GM19099 (cell line): ENCODE measurements around the gene CDH12.

ENCODE experiments used
- POLR2A ChIP-seq: IDR thresholded peaks from 3 replicates; pipeline ENCODE4 v1.6.1; 2011; ENCODE audit warnings: low read depth; ENCODE audit not compliant: insufficient read length; ENCODE audit errors: extremely low read depth

The CDH12 gene

DNA sequence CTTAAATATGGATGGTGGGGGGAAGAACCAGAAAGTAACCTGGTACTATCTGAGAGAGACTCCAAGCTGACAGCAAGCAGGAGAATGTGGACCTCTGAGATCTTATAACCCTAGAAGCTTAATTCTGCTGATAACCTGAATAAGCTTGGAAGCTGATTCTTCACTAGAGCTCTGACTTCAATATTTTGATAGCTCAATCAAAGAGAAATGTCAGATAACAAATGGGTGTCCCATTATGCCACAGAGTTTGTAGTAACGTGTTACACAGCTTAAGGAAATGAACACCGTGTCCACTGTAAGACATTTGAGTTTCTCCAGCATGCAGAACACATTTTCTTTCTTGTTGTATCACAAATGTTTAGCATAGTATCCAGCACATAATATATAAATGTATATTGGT is 626.7 kb downstream of the CDH12 start:
- TF ChIP-seq POLR2A, result no peak

DNA sequence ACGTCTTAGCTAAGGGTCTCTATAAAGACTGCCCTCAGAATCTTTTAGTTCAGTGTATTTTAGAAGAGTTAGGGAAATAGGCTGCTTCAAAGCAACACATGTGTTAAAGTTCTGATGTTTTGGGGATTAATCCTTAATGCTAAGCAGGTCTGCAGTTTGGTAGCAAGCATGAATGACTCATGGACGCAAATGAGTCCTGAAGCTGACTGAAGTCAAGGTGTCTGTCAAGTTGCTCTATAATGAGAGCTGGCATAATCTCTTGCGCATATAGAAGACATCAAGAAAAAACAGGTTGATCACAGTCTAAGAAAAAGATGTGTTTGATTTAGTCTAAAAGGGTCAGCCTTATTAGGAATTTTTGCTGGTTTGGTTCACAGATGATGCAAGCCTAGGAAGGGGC is 630.1 kb downstream of the CDH12 start:
- TF ChIP-seq POLR2A, result no peak

DNA sequence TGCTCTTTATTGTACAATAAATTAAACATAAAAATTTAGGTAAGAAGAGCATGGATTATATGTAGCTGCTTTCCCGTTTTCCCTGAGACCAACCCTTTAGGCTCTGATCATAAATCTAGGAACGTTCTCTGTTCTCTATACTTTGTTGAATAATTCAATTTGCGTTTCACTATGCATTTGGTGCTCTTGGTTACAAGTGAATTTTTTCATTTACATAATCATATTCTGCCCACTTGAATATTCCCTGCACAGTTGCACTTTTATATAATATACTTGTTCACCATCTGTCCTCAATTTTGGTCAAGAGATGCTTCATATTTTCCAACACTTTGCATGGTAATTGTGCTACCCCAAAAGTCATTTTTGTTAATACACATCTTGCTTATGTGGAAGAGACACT is 741.8 kb downstream of the CDH12 start:
- no peak for TF ChIP-seq POLR2A

DNA sequence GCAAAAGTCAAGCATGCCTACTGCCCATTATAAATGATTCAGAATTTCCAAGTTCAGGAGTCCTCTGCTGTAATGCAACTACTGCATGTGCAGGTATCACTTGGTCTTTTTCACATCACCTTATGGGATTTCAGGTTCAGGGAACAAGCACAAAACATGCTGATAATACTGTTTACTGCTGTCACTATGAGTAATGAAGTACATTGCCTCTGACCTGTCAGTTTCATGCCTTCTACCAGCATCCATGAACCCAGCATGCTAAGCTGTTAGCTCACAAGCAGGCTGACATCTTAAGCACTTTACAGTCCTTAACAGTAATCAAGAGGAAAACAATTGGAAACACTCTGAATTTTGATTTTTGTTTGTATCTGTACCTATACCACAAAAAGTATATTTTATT is 743.8 kb downstream of the CDH12 start:
- no peak for TF ChIP-seq POLR2A

DNA sequence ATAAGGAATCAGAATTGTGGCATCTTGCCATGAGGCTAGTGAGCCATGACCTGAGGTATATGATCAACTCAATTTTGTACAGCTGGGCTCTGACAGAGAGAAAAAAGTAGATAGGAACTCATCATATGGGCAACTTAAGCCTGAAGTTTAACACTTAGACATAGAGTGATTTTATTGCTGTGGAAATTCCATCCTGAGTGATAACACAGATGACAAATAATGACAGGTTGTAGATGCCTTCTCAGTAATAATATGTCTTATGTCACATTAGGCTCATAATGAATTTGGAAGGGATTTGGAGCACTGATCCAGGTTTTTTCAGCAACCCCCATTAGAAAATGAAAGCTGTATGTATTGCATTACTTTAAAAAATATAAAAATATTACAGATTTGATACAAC is 744.6 kb downstream of the CDH12 start:
- TF ChIP-seq POLR2A, result no peak

DNA sequence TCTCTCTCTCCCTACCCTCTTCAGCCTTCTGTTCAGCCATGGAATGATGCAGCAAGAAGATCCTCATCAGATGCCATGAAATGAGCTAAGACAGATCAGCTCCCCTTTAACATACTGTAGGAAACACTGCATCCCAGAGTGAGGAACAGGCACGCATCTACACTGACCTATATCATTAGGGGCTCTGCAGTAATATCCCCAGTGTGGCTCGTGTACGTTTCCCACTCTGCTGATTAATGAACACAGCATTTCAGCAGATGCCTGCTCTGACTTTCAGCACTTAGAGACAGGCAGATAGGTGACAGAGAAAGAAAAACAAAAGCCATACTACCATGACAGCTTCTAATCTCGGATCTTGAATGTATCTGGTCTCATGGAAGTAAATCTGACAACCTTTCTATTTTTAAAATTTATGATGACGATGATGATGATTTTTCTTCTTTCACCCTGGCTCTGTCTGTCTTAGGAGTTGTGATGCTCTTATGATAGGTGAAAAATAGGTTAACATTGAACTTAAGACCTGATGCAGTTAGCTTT is 750.3 kb downstream of the CDH12 start:
- no peak for TF ChIP-seq POLR2A

DNA sequence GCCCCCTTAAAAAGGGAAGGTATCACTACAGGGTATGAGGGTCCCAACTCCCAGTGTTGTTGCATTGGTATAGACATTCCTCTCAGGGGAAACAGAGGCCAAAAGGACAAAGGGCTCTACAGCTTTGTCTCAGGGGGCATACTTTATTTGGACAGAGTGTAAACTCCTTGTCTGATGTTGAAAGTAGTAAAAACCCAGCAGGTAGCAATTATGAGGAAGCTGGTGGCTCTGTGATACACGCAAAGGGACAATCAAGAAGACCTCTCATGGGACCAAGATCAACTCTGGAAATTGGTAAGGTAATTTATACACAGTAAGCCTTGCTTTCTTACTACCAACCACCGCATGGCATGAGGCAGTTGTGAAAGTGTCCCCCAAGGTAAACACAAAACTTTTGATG is 764.6 kb downstream of the CDH12 start:
- no peak for TF ChIP-seq POLR2A

DNA sequence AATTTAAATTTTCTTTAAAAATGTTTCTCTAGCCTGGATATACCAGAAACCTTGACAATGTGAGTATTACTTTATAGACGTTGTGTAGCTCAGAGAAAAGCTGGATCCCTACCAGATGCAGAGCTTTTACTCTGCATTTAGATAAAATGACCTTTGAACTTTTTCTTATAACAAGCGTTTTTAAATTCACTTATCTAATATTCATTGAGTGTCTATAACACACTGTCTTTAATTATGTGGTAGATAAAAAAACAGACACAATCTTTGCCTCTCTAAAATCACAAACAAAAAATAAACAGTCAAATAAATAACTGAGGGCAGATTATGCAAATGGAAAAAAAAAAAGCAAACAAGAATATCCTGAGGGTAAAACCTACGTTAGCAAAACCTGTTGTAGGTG is 773.6 kb downstream of the CDH12 start:
- TF ChIP-seq POLR2A, result no peak

DNA sequence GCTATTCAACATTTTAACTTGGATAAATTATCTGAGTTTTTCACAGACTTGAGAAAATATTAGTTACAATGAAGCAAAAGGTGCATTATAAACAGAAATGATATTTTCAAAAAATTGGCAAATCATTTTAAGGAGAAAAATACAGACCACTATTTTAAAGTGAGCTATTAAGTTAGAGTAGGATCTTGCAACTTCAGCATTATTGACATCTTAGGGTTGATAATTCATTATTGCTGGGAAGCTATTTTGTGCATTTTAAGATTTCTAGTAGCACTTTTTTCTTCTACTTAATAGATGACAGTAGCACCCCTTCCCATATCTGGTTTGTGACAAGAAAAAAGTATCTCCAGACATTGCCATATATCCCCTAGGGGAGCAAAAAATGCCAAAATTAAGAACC is 774.1 kb downstream of the CDH12 start:
- no peak for TF ChIP-seq POLR2A

DNA sequence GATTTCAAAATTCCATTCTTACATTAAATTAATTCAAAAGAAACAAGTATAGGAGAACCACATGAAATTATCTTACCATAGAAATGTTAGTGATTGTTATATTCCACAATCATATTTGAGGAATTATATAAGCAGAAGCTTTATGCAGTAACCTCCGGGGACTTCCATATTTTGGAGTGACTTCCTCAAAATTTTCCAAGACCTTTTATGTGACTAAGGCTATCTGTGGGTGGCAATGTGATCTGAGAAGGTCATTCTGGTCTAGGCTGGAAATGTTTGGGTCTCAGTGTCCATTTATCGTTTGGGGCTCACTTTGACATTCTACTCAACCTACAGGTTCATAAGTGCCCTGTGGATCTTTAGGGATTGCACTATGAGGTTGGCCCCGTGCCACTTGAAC is 776.6 kb downstream of the CDH12 start:
- no peak for TF ChIP-seq POLR2A

DNA sequence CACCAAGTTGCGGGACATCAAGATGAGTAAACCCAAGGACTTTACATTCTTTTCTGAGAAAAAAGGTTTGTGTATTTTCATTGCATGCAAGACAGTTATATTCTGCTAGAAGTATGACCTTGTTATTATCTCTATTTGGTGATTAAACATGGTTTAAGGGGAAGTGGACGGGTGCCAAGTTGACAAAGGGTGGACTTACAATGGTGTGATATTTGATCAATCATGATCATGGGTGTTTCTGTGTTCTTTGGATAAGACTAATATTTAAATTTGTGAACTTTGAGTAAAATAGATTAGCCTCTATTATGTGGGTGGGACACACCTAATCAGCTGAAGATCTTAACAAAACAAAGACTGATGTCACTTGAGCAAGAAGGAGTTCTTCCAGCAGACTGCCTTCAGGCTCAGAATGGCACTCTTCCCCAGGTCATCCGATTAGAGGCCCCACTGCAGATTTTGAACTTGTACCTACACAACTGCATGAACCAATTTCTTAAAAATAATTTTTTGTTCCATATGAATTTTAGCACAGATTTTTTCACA is 782.9 kb downstream of the CDH12 start:
- TF ChIP-seq POLR2A, result no peak

DNA sequence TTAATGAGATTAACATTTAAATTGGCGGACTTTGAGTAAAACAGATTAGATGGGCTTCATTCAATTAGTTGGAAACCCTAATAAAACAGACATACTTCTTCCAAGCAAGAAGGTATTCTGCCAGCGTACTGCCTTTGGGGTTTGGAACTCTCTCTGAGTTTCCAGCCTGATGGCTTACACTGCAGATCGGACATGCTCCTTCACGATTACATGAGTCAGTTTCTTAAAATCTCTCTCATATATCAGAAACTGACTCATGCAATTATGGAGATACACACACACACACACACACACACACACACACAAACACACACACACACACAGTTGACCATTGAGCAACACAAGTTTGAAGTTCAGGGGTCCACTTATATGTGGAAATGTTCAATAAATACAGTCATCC is 789.4 kb downstream of the CDH12 start:
- no peak for TF ChIP-seq POLR2A

DNA sequence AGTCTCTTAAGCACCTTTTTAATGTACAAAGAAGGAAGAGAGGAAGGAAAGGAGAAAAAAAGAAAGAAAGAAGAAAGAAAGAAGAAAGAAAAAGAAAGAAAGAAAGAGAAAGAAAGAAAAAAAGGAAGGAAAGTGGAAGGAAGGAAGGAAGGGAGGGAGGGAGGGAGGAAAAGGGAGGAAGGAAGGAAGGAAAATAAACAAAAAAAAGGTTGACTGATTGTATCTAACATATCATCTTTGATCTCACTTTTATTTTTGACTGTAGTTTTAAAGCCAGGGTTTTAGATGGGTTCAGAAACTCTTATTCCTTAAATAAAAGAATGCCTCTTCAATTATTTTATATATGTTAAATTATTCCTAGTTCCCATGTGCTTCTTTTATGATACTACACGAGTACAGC is 794.5 kb downstream of the CDH12 start:
- no peak for TF ChIP-seq POLR2A

DNA sequence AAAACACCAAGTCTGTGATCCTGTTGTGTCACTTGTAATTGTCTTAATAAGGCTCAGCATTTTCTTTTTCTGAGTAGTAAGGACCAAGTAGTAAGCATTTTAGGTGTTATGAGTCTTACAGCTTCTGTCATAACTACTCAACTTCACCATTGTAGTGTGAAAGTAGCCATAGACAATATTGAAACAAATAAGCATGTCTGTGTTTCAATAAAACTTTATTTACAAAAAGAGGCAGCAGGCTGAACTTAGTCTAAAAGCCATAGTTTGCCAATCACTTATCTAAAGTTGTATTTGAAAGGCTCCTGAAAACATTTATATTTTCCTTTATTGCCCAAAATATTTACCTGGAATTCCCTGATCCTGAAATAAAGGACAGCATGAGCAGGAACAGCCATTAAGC is 796.1 kb downstream of the CDH12 start:
- TF ChIP-seq POLR2A, result no peak

DNA sequence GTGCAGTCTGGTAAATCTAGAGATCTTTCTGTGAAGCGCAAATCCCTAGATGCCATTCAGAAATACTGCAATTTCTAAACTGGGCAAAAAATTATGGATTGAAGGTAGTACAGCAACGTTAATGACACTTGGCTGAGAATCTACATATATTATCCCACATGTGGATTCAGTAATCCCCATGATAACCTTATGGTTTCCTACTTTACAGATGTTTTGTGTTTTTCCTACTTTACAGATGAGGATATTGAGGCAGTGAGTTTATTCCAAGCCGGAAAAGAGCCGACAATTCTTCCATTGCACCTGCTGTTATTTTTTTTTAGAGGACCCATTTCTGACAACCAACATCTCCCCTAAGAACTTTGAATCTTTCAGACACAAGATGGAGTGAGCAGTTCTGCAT is 796.5 kb downstream of the CDH12 start:
- no peak for TF ChIP-seq POLR2A

DNA sequence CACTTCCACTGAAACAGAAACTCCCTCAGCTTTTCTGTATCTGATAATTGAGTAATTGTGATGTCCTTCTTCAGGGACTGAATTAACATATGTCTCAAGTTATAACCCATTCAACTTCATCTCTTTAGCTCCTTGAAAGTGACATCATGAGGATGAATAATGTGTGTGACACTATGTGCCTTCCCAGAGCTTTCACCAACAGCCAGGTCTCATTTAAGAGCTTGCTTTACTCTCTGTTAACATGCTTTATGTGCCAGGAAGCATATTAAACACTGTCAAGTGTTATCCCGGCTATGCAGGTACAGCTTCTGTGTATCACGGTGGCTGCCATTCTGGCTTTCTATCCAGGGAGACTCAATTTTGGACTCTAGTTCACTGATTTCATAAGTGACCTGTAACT is 799.9 kb downstream of the CDH12 start:
- TF ChIP-seq POLR2A, result no peak

DNA sequence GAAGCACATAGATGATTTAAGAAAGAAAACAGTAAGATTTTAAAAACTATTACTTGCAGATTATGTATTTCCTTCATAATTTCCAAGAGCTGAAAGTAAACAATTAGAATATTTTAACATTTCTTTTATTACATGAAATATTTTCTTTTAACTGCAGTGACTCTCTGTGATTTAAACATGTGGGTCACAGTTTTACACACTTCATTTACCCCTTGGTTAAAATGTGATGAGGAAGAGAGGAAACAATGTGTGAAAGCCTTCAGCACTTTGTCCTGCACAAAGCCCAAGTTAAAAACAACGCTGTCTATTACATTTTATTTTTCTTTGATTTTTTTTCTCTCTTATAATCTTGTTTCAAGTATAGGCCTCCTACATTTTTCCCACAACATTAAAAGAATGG is 801.3 kb downstream of the CDH12 start:
- no peak for TF ChIP-seq POLR2A

DNA sequence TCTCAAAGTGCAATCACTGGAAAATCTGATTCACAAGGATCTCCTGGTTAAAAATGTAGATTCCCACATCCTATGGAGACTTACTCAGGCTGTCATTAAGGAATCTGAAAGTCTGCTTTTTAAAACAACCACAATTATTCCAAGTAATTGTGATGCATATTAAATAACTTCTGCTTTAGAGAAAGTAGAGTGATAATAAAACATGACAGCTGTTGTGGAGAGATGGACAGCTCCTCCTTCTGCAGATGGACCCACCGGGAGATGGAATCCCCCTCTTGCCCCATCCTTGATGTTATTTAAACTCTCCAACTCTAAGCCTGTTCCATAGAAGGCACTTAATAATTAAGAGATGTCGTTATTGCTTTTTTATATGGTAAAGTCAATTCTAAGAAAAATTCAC is 802.2 kb downstream of the CDH12 start:
- no peak for TF ChIP-seq POLR2A

DNA sequence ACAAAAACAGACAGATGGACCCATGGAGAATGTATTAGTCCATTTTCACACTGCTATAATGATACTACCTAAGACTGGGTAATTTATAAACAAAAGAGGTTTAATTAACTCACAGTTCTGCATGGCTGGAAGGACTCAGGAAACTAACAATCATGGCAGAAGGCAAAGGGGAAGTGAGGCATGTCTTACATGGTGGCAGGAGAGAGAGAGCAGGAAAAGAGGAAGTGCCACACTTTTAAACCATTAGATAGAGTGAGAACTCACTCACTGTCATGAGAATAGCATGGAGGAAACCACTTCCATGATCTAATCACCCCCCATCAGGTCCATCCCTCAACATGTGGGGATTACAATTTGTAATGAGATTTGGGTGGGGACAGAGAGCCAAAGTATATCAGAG is 808.9 kb downstream of the CDH12 start:
- TF ChIP-seq POLR2A, result no peak

DNA sequence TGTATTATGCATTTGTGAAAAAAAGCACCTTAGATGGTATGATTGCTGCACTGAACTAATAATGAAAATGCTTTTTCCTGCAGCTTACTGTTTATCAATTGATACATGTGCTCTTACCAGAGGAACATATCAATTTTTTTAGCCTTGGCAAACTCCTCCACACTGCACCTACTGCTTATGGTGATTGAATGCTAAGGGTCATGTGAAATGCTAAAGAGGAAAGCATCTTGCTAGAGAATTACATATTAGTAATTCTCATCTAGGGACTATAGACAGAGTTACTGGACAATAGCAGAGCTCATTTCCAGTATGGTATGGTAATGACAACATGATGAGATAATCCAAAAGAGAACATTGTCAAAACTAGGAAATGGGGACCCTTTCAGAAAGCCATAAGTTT is 817.1 kb downstream of the CDH12 start:
- TF ChIP-seq POLR2A, result no peak
